GM19324 (cell line): ENCODE results near the gene ZNF319.

Experiments
- ATAC-seq: cut with Tn5 transposase; IDR thresholded peaks from one replicate; pipeline ENCODE4 v1.9.1; 2021; ENCODE audit warnings: mild to moderate bottlenecking, moderate library complexity; ENCODE audit not compliant: unreplicated experiment, low FRiP score

ZNF319 gene

GRCh38 chr16:57957673-57958392 is 42.6 kb downstream of the ZNF319 start:
- no peak for ATAC-seq

GRCh38 chr16:57956924-57957672 is 43.4 kb downstream of the ZNF319 start:
- ATAC-seq, result no peak

GRCh38 chr16:57956270-57956808 is 44.1 kb downstream of the ZNF319 start:
- no peak for ATAC-seq

- ATAC-seq, result no peak
Measured at GRCh38 chr16:57955572-57956188, 44.8 kb downstream of the ZNF319 start.

GRCh38 chr16:57953857-57954256 is 46.6 kb downstream of the ZNF319 start:
- no peak for ATAC-seq

GRCh38 chr16:57952909-57953308 is 47.6 kb downstream of the ZNF319 start:
- ATAC-seq, result no peak

- no peak for ATAC-seq
Measured at GRCh38 chr16:57951204-57951960, 49.1 kb downstream of the ZNF319 start.

- ATAC-seq, result no peak
Measured at GRCh38 chr16:57950382-57950781, 50.1 kb downstream of the ZNF319 start.

GRCh38 chr16:57949595-57950238 is 50.8 kb downstream of the ZNF319 start:
- ATAC-seq, result no peak

GRCh38 chr16:57949013-57949412 is 51.5 kb downstream of the ZNF319 start:
- no peak for ATAC-seq

- no peak for ATAC-seq
Measured at GRCh38 chr16:57948027-57948426, 52.4 kb downstream of the ZNF319 start.

GRCh38 chr16:57947261-57947660 is 53.2 kb downstream of the ZNF319 start:
- no peak for ATAC-seq

- ATAC-seq, result no peak
Measured at GRCh38 chr16:57946181-57946801, 54.2 kb downstream of the ZNF319 start.

- ATAC-seq, result no peak
Measured at GRCh38 chr16:57945740-57946138, 54.7 kb downstream of the ZNF319 start.

GRCh38 chr16:57944970-57945739 is 55.3 kb downstream of the ZNF319 start:
- ATAC-seq, result no peak
